Lung (tissue), 12 donors: ENCODE results near the gene CLPSL2. TPM values are rescaled to one million over a fixed set of nuclear protein-coding genes. Genes with fewer than 3 reads are reported as not detected.
"Not testable (repeated sequence)": the region's sequence is repeated elsewhere in the genome, so short reads cannot be mapped to it uniquely, and the experiment has no call there.

Experiments
- ATAC-seq: fragments of 200-7000 bp; cut with Tn5 transposase; one replicate; pipeline ENCODE4 v1.9.1; 2020; ENCODE audit warnings: moderate number of reproducible peaks; ENCODE audit not compliant: insufficient read depth, low FRiP score
- DNase-seq, 3 donors: peaks; one replicate each; pipeline ENCODE4 v3.0.0-alpha.2; 2013 to 2017
- H3K27ac ChIP-seq, 2 donors: one replicate each; pipeline ENCODE4 v1.5.1; 2013; ENCODE audit warnings: mild to moderate bottlenecking in 2 of 2, moderate library complexity in 2 of 2, control low read depth in 1 of 2, inconsistent platforms in 1 of 2, low read depth in 1 of 2, low read length in 1 of 2
- H3K27me3 ChIP-seq, 3 donors: one replicate each; pipeline ENCODE4 v1.5.1; 2013; ENCODE audit warnings: low read length in 2 of 3; ENCODE audit not compliant: control insufficient read depth in 3 of 3, insufficient read depth in 3 of 3
- H3K36me3 ChIP-seq, 4 donors: one replicate each; pipeline ENCODE4 v1.5.1; 2013; ENCODE audit warnings: low read length in 4 of 4, mild to moderate bottlenecking in 1 of 4, moderate library complexity in 1 of 4; ENCODE audit not compliant: control insufficient read depth in 4 of 4, insufficient read depth in 4 of 4
- H3K4me1 ChIP-seq, 5 donors: one replicate each; pipeline ENCODE4 v1.5.1; 2013; ENCODE audit warnings: low read length in 5 of 5, mild to moderate bottlenecking in 2 of 5, moderate library complexity in 1 of 5; ENCODE audit not compliant: control insufficient read depth in 5 of 5, insufficient read depth in 5 of 5
- H3K4me3 ChIP-seq: one replicate; pipeline ENCODE4 v1.5.1; 2013; ENCODE audit warnings: mild to moderate bottlenecking, control low read depth, moderate library complexity
- H3K9ac ChIP-seq, 2 donors: one replicate each; pipeline ENCODE4 v1.5.1; 2013; ENCODE audit warnings: low read length in 2 of 2, control low read depth in 1 of 2; ENCODE audit not compliant: insufficient read depth in 1 of 2
- H3K9me3 ChIP-seq, 4 donors: one replicate each; pipeline ENCODE4 v1.5.1; 2013; ENCODE audit warnings: low read length in 3 of 4, mild to moderate bottlenecking in 1 of 4, moderate library complexity in 1 of 4; ENCODE audit not compliant: control insufficient read depth in 4 of 4, insufficient read depth in 3 of 4
- CTCF ChIP-seq: IDR thresholded peaks from 2 replicates; pipeline ENCODE4 v1.5.1; 2012; ENCODE audit warnings: mild to moderate bottlenecking; ENCODE audit errors: control extremely low read depth, extremely low read depth
- WGBS, 2 donors: extraction: QIAGEN DNeasy Blood & Tissue Kit; methylation state at CpG; one replicate each; pipeline ENCODE4 v1.1.7; 2013; 5-methylcytosine and 5-hydroxymethylcytosine counted together
- polyA plus RNA-seq, 2 donors: library from polyadenylated mRNA; stranded (reverse); fragments of 200-250 nt; gene quantifications; one replicate each; pipeline ENCODE4 v1.2.1, GENCODE V29; 2013
- total RNA-seq, 2 donors: library from RNA; depleted of rRNA in 1 of 2; stranded (reverse); fragments of >200 nt in 1 of 2; gene quantifications; one replicate each; pipeline ENCODE4 v1.2.1, GENCODE V29; 2014 to 2021
- donor health status: control.
- donor health status: control.
- donor health status: Bipolar disorder and iron deficiency.
- donor health status: healthy.
- donor health status: DM: yes; HTN: yes; CAD: no.

The CLPSL2 gene
- total and polyA plus RNA-seq, 4 donors: not detected

GRCh38 chr6:35731414-35731735, 45.0 kb upstream of the CLPSL2 start:
- Histone ChIP-seq H3K36me3 (no peaks in the 10 kb centered on the region), H3K27me3 (no peaks in the 10 kb centered on the region), H3K9me3 (no peaks in the 10 kb centered on the region), H3K4me1 (peaks cover 10 to 45% (median 30%) of the 10 kb centered on the region in 5 donors), H3K27ac (peak overlapping the region; percentile 99 to 100), H3K9ac (peak overlapping the region; percentile 53 to 65), H3K4me3 (peak overlapping the region; percentile 57)
- WGBS, 2 donors: 0% methylated on average over 23 of the region's 23 CpGs
- ATAC-seq: peak; percentile 29
- DNase-seq: peak; percentile 95 to 96 (median 95)
- TF ChIP-seq CTCF: no peak

- Histone ChIP-seq H3K4me3 (peak overlapping the region; percentile 57), H3K27me3 (no peaks in the 10 kb centered on the region), H3K4me1 (peaks cover 8 to 40% (median 26%) of the 10 kb centered on the region in 5 donors), H3K27ac (peak overlapping the region; percentile 99 to 100), H3K9ac (peak overlapping the region; percentile 53 to 66), H3K36me3 (no peaks in the 10 kb centered on the region), H3K9me3 (no peaks in the 10 kb centered on the region)
- ATAC-seq (peak; percentile 71), DNase-seq (peak; percentile 91 to 94 (median 93))
- 0 to 1% methylated on average over 50 to 61 of the region's 61 CpGs for WGBS, 2 donors
- no peak for TF ChIP-seq CTCF
These were observed 44.5 kb upstream of the CLPSL2 start for GRCh38 chr6:35731736-35732532.

- DNase-seq: no peak
- ATAC-seq: no peak
- Histone ChIP-seq H3K27me3 (no peaks in the 10 kb centered on the region), H3K4me1 (peaks cover 3 to 34% (median 19%) of the 10 kb centered on the region in 5 donors), H3K27ac (no peak overlapping the region), H3K4me3 (no peak overlapping the region), H3K36me3 (no peaks in the 10 kb centered on the region), H3K9ac (no peak overlapping the region), H3K9me3 (no peaks in the 10 kb centered on the region)
- WGBS, 2 donors: 83 to 93% methylated on average over 8 of the region's 8 CpGs
- TF ChIP-seq CTCF: no peak
These were observed 42.8 kb upstream of the CLPSL2 start for GRCh38 chr6:35733633-35734032.

- H3K27ac ChIP-seq, ATAC-seq, H3K9ac ChIP-seq, H3K36me3 ChIP-seq, DNase-seq, H3K9me3 ChIP-seq, H3K27me3 ChIP-seq, H3K4me3 ChIP-seq: not testable (repeated sequence)
- WGBS, 2 donors: 98% methylated on average over 12 of the region's 12 CpGs
- peaks cover 3 to 27% (median 15%) of the 10 kb centered on the region in 5 donors for H3K4me1 ChIP-seq
These were observed 42.1 kb upstream of the CLPSL2 start for GRCh38 chr6:35734319-35734718.
